AG10803 (cell line): Measurements from ENCODE around the gene STH.

Experiments used
- DNase-seq: peaks from one replicate; pipeline ENCODE4 v3.0.0; 2010; ENCODE audit warnings: low read depth
- H3K4me3 ChIP-seq: 2 replicates; pipeline ENCODE4 v1.5.1; 2011; ENCODE audit warnings: mild to moderate bottlenecking, low read length, control low read depth
- TF ChIP-seq, protein P1 (sequence below): conservative IDR thresholded peaks from 2 replicates; pipeline ENCODE4 v1.5.1; 2011; ENCODE audit warnings: mild to moderate bottlenecking, low read length, control low read depth, inconsistent platforms

Gene STH

DNA sequence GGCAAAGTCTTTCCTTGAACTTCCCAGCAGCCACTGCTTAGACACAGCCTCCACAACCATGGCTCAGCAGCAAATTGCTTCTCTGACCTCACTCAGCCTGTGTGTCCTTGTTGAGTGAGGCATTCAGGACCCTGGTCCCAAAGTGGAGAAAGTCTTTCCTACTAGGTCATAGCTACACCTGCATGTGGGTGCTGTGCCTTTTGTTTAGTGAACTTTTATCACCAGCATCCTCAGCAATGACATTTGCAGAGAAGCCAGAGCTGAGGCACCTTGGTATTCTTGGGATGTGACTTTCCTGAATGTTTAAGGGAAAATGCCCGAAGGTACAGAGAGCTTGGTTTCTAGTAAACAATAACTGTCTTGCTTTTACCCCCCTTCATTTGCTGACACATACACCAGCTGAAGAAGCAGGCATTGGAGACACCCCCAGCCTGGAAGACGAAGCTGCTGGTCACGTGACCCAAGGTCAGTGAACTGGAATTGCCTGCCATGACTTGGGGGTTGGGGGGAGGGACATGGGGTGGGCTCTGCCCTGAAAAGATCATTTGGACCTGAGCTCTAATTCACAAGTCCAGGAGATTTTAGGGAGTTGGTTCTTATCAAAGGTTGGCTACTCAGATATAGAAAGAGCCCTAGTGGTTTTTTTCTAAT is 20.9 kb upstream of the STH start:
- DNase-seq: no peak
- TF ChIP-seq, protein P1, sequence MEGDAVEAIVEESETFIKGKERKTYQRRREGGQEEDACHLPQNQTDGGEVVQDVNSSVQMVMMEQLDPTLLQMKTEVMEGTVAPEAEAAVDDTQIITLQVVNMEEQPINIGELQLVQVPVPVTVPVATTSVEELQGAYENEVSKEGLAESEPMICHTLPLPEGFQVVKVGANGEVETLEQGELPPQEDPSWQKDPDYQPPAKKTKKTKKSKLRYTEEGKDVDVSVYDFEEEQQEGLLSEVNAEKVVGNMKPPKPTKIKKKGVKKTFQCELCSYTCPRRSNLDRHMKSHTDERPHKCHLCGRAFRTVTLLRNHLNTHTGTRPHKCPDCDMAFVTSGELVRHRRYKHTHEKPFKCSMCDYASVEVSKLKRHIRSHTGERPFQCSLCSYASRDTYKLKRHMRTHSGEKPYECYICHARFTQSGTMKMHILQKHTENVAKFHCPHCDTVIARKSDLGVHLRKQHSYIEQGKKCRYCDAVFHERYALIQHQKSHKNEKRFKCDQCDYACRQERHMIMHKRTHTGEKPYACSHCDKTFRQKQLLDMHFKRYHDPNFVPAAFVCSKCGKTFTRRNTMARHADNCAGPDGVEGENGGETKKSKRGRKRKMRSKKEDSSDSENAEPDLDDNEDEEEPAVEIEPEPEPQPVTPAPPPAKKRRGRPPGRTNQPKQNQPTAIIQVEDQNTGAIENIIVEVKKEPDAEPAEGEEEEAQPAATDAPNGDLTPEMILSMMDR: no peak
- no peak overlapping the region for H3K4me3 ChIP-seq

DNA sequence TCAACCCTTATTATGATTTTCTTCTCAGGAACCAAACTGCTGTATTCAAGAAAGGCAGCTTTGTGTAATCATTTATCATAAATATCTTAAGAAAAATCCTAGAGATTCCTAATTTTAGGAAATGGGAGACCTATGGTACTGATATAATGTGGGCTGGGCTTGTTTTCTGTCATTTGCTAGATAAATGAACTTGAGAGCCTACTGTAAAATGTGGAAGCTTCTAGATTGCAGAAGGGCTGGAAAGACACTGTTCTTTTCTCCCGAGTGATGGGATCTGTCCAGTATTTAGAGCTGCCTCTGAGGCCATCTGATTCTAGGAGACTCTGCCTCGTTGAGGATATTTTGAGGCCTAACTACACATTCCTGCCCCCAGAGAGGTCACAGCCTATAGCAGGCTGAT is 19.9 kb upstream of the STH start:
- DNase-seq: no peak
- no peak overlapping the region for H3K4me3 ChIP-seq
- TF ChIP-seq, protein P1: no peak

DNA sequence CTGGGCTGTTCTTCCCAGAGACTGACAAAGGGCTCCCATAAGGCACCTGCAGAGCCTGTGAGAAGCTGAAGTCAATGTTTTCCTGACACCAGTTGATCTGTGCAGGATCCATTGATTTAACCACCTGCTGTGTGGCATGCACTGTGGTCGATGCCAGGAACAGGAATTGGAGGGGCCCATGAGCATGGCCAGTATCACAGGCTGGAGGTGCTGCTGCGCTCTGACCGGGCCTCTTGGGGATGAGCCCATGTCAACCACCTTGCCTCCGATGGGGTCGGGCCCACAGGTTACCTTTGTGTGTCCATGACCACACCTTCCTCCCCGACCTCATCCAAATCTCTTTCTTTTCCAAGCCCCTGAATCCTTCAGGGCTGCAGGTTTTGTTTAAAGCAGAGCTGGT is 18.2 kb upstream of the STH start:
- DNase-seq: no peak
- no peak overlapping the region for H3K4me3 ChIP-seq
- TF ChIP-seq, protein P1: no peak

DNA sequence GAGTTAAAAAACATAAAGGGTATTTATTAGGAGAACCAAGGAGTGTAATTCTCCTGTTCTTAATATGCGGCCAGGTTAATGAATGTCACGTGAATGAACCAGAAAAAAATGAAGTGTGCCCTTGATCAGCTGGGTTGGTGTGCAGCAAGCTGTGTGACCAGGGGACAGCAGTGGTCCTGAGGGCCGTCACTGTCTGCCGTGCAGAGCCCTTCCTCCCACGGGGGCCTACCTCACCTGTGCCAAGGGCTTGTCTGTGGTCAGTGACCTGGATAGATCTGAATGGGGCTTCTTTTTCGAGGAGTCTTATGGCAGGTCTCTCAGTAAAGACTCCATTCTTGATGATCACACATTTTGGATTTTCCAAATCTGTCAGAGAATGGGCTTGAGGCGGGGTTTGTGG is 17.7 kb upstream of the STH start:
- TF ChIP-seq, protein P1: no peak
- DNase-seq: no peak
- no peak overlapping the region for H3K4me3 ChIP-seq

DNA sequence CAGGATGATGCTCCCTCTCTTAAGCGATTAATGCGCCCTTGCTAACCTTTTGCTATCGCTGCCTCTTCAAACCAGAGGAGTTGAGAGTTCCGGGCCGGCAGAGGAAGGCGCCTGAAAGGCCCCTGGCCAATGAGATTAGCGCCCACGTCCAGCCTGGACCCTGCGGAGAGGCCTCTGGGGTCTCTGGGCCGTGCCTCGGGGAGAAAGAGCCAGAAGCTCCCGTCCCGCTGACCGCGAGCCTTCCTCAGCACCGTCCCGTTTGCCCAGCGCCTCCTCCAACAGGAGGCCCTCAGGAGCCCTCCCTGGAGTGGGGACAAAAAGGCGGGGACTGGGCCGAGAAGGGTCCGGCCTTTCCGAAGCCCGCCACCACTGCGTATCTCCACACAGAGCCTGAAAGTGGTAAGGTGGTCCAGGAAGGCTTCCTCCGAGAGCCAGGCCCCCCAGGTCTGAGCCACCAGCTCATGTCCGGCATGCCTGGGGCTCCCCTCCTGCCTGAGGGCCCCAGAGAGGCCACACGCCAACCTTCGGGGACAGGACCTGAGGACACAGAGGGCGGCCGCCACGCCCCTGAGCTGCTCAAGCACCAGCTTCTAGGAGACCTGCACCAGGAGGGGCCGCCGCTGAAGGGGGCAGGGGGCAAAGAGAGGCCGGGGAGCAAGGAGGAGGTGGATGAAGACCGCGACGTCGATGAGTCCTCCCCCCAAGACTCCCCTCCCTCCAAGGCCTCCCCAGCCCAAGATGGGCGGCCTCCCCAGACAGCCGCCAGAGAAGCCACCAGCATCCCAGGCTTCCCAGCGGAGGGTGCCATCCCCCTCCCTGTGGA is 16.0 kb upstream of the STH start:
- no peak overlapping the region for H3K4me3 ChIP-seq
- no peak for DNase-seq
- TF ChIP-seq, protein P1: no peak

DNA sequence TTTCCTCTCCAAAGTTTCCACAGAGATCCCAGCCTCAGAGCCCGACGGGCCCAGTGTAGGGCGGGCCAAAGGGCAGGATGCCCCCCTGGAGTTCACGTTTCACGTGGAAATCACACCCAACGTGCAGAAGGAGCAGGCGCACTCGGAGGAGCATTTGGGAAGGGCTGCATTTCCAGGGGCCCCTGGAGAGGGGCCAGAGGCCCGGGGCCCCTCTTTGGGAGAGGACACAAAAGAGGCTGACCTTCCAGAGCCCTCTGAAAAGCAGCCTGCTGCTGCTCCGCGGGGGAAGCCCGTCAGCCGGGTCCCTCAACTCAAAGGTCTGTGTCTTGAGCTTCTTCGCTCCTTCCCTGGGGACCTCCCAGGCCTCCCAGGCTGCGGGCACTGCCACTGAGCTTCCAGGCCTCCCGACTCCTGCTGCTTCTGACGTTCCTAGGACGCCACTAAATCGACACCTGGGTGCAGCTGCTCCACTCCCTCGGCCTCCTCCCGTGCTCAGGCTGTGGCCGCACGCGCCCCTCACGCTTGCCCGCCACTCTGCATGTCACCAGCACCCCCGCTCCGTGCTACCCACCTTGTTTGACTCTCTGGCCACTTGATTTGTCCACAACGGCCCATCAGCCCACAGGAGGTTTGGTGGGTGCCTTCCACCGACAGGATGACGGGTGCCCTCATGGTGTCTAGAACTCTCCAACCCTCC is 15.3 kb upstream of the STH start:
- TF ChIP-seq, protein P1: no peak
- DNase-seq: no peak
- no peak overlapping the region for H3K4me3 ChIP-seq
